HG03457 (cell line): ENCODE data around the gene LRRC46.

Source experiments
- ATAC-seq: cut with Tn5 transposase; IDR thresholded peaks from one replicate; pipeline ENCODE4 v1.9.1; 2021; ENCODE audit warnings: moderate number of reproducible peaks; ENCODE audit not compliant: unreplicated experiment

The LRRC46 gene

GRCh38 chr17:47875011-47875985 lies 43.8 kb downstream of the LRRC46 start:
- no peak for ATAC-seq

- ATAC-seq: no peak
Measured at GRCh38 chr17:47877368-47878034, 46.0 kb downstream of the LRRC46 start.

- no peak for ATAC-seq
Measured at GRCh38 chr17:47878203-47879027, 46.9 kb downstream of the LRRC46 start.

GRCh38 chr17:47879028-47879585 lies 47.6 kb downstream of the LRRC46 start:
- no peak for ATAC-seq

- no peak for ATAC-seq
Measured at GRCh38 chr17:47879776-47880454, 48.4 kb downstream of the LRRC46 start.

GRCh38 chr17:47882247-47882646 lies 50.8 kb downstream of the LRRC46 start:
- no peak for ATAC-seq

GRCh38 chr17:47882695-47883588 lies 51.5 kb downstream of the LRRC46 start:
- no peak for ATAC-seq

- no peak for ATAC-seq
Measured at GRCh38 chr17:47883589-47884426, 52.3 kb downstream of the LRRC46 start.

GRCh38 chr17:47884427-47884740 lies 52.9 kb downstream of the LRRC46 start:
- ATAC-seq: no peak

GRCh38 chr17:47884905-47885730 lies 53.6 kb downstream of the LRRC46 start:
- no peak for ATAC-seq
